Retinal pigment epithelial cell (primary cell): ENCODE measurements around the gene SIGLEC5.

Source experiments
- DNase-seq: peaks from one replicate; pipeline ENCODE4 v3.0.0-alpha.2; 2010; ENCODE audit warnings: low read depth
- H3K4me3 ChIP-seq: 2 replicates; pipeline ENCODE4 v1.5.1; 2011; ENCODE audit warnings: mild to moderate bottlenecking, low read length, control low read depth, moderate library complexity
- CTCF ChIP-seq: conservative IDR thresholded peaks from 2 replicates; pipeline ENCODE4 v1.5.1; 2011; ENCODE audit warnings: low read depth, low read length, control low read depth, inconsistent platforms

The SIGLEC5 gene

GRCh38 chr19:51644636-51645271 is 14.6 kb upstream of the SIGLEC5 start:
- no peak for TF ChIP-seq CTCF
- H3K4me3 ChIP-seq, result no peak overlapping the region
- DNase-seq, result no peak

GRCh38 chr19:51641648-51642047 is 11.4 kb upstream of the SIGLEC5 start:
- no peak for TF ChIP-seq CTCF
- DNase-seq, result no peak
- no peak overlapping the region for H3K4me3 ChIP-seq

GRCh38 chr19:51640386-51640785 is 10.2 kb upstream of the SIGLEC5 start:
- no peak for TF ChIP-seq CTCF
- DNase-seq, result no peak
- H3K4me3 ChIP-seq, result no peak overlapping the region

GRCh38 chr19:51639916-51640315 is 9.7 kb upstream of the SIGLEC5 start:
- no peak for TF ChIP-seq CTCF
- DNase-seq, result no peak
- H3K4me3 ChIP-seq, result no peak overlapping the region

- TF ChIP-seq CTCF, result peak; percentile 45
- no peak for DNase-seq
Observed at GRCh38 chr19:51637362-51637978, 7.3 kb upstream of the SIGLEC5 start.

GRCh38 chr19:51632126-51632525 is 1.9 kb upstream of the SIGLEC5 start:
- no peak for DNase-seq
- H3K4me3 ChIP-seq, result no peak overlapping the region
- TF ChIP-seq CTCF, result no peak

More at GRCh38 chr19:51637362-51637978, 7.3 kb upstream of the SIGLEC5 start:
- no peak overlapping the region for H3K4me3 ChIP-seq
